Caco-2 (cell line): ENCODE data around the gene TRAK1. TPM values are rescaled to one million over a fixed set of nuclear protein-coding genes. Genes with fewer than 3 reads are reported as not detected.

Experiments
- BruUV-seq: library from RNA; stranded (reverse); fragments of 400-500 nt; replicated peaks from 2 replicates; lab custom pipeline; 2021; lab: Mats Ljungman, UMichigan
- CTCF ChIA-PET: fragments of 300-600 bp; sonication (Branson Sonifier 250); formaldehyde crosslinking; loops from one replicate; lab custom pipeline; 2022; ENCODE audit warnings: antibody characterized with exemption; lab: Charles Lee
- POLR2A ChIA-PET: fragments of 300-600 bp; sonication (Branson Sonifier 250); formaldehyde crosslinking; loops from one replicate; lab custom pipeline; 2022; ENCODE audit warnings: antibody characterized with exemption; lab: Charles Lee
- DNase-seq, 2 experiments: peaks; one replicate each; pipeline versions ENCODE4 v3.0.0 to v3.0.0-alpha.2; 2020 to 2022
- H3K27me3 ChIP-seq: replicated peaks from 2 replicates; pipeline ENCODE4 v1.6.0; 2011; ENCODE audit warnings: low read length; ENCODE audit not compliant: control insufficient read depth, insufficient read depth
- H3K36me3 ChIP-seq: 2 replicates; pipeline ENCODE4 v1.5.1; 2011; ENCODE audit warnings: low read length; ENCODE audit not compliant: control insufficient read depth, insufficient read depth
- H3K4me1 ChIP-seq: fragments of 250-450 bp; sonication (Bioruptor Pico); 2 replicates; pipeline ENCODE4 v1.5.1; 2020; ENCODE audit warnings: mild to moderate bottlenecking
- H3K4me3 ChIP-seq: 2 replicates; pipeline ENCODE4 v1.5.1; 2011; ENCODE audit warnings: low read depth, mild to moderate bottlenecking, control low read depth, low read length
- H3K9me3 ChIP-seq: fragments of 250-450 bp; sonication (Bioruptor Pico); 2 replicates; pipeline ENCODE4 v1.5.1; 2020; ENCODE audit warnings: mild to moderate bottlenecking, moderate library complexity
- H3K27ac Mint-ChIP-seq: one replicate; pipeline ENCODE4 v1.8.0; 2022; ENCODE audit warnings: mixed read lengths; ENCODE audit not compliant: unreplicated experiment
- H3K27me3 Mint-ChIP-seq: one replicate; pipeline ENCODE4 v1.8.0; 2022; ENCODE audit warnings: mixed read lengths; ENCODE audit not compliant: insufficient read depth, unreplicated experiment
- H3K36me3 Mint-ChIP-seq: one replicate; pipeline ENCODE4 v1.8.0; 2022; ENCODE audit warnings: mild to moderate bottlenecking, mixed read lengths; ENCODE audit not compliant: insufficient read depth, unreplicated experiment
- H3K4me1 Mint-ChIP-seq: one replicate; pipeline ENCODE4 v1.8.0; 2022; ENCODE audit warnings: low read depth, mixed read lengths; ENCODE audit not compliant: unreplicated experiment
- H3K4me3 Mint-ChIP-seq: one replicate; pipeline ENCODE4 v1.8.0; 2022; ENCODE audit warnings: mild to moderate bottlenecking, moderate library complexity, mixed read lengths; ENCODE audit not compliant: unreplicated experiment
- H3K9me3 Mint-ChIP-seq: one replicate; pipeline ENCODE4 v1.8.0; 2022; ENCODE audit warnings: mixed read lengths; ENCODE audit not compliant: unreplicated experiment
- CTCF ChIP-seq, 2 experiments: fragments of 200-600 bp in 1 of 2; IDR thresholded peaks; 1 replicate in 1 of 2; 2 replicates in 1 of 2; pipeline versions ENCODE4 v1.5.1 to v1.8.0; 2011 to 2022; ENCODE audit warnings: antibody characterized with exemption in 1 of 2, control low read depth in 1 of 2, inconsistent platforms in 1 of 2, low read depth in 1 of 2, low read length in 1 of 2, mild to moderate bottlenecking in 1 of 2, moderate library complexity in 1 of 2; ENCODE audit not compliant: insufficient read depth in 1 of 2, severe bottlenecking in 1 of 2, unreplicated experiment in 1 of 2
- intact Hi-C: fragments of 100-400 bp; cut with micrococcal nuclease; formaldehyde crosslinking; loops from one replicate; pipeline ENCODE4 v1.10.0; 2022; ENCODE audit not compliant: unreplicated experiment
- total RNA-seq: library from RNA; stranded (reverse); gene quantifications from 2 replicates; pipeline ENCODE4 v1.2.3, GENCODE V29; 2022

TRAK1 gene
- total RNA-seq, 1 experiment from 2014 or later: 33.3 TPM

GRCh38 chr3:42265059-42265991 is 174.2 kb downstream of the TRAK1 start:
- DNase-seq: no peak
- BruUV-seq: no TSS peak
- Histone ChIP-seq H3K9me3 (no peaks in the 10 kb centered on the region), H3K4me1 (no peaks in the 10 kb centered on the region), H3K36me3 (no peaks in the 10 kb centered on the region), H3K27me3 (no peaks in the 10 kb centered on the region), H3K4me3 (no peak overlapping the region)
- no peak overlapping the region for H3K27ac Mint-ChIP-seq
- ChIA-PET POLR2A (no interaction called here), CTCF (no interaction called here)
- H3K27me3 Mint-ChIP-seq: peaks cover 27% of the 10 kb centered on the region
- peak overlapping the region; percentile 63 for H3K4me3 Mint-ChIP-seq
- H3K36me3 Mint-ChIP-seq: no peaks in the 10 kb centered on the region
- TF ChIP-seq CTCF (IDR thresholded peaks at IDR 0.05; ENCODE audit: insufficient read depth in 1 of 2, low read depth in 1 of 2, low read length in 1 of 2, severe bottlenecking in 1 of 2, unreplicated experiment in 1 of 2): no peak
- H3K9me3 Mint-ChIP-seq: no peaks in the 10 kb centered on the region
- intact Hi-C loops: no loop called here
- H3K4me1 Mint-ChIP-seq: no peaks in the 10 kb centered on the region

- POLR2A ChIA-PET: no interaction called here
- no peaks in the 10 kb centered on the region for H3K4me1 ChIP-seq
- no peaks in the 10 kb centered on the region for H3K27me3 ChIP-seq
- H3K4me1 Mint-ChIP-seq: no peaks in the 10 kb centered on the region
- CTCF ChIA-PET: no interaction called here
- no peaks in the 10 kb centered on the region for H3K9me3 Mint-ChIP-seq
- H3K27ac Mint-ChIP-seq: no peak within 1 kb of the TSS
- no peaks in the 10 kb centered on the region for H3K36me3 Mint-ChIP-seq
- DNase-seq: no peak
- intact Hi-C loops: no loop called here
- no TSS peak for BruUV-seq
- H3K9me3 ChIP-seq: no peaks in the 10 kb centered on the region
- no peak for TF ChIP-seq CTCF (IDR thresholded peaks at IDR 0.05; ENCODE audit: insufficient read depth in 1 of 2, low read depth in 1 of 2, low read length in 1 of 2, severe bottlenecking in 1 of 2, unreplicated experiment in 1 of 2)
- no peaks in the 10 kb centered on the region for H3K36me3 ChIP-seq
- H3K4me3 ChIP-seq: no peak within 1 kb of the TSS
- H3K4me3 Mint-ChIP-seq: no peak within 1 kb of the TSS
- H3K27me3 Mint-ChIP-seq: peaks cover 27% of the 10 kb centered on the region
Observed at GRCh38 chr3:42266085-42266484, 174.9 kb downstream of the TRAK1 start, which contains the start of gene CCK. CCK (minus strand) TSS chr3:42266185; CDS start chr3:42263630, 2,555 bp downstream.

GRCh38 chr3:42267878-42268277 is 176.7 kb downstream of the TRAK1 start:
- BruUV-seq: no TSS peak
- no peaks in the 10 kb centered on the region for H3K27me3 ChIP-seq
- no peaks in the 10 kb centered on the region for H3K36me3 Mint-ChIP-seq

More at GRCh38 chr3:42267878-42268277, 176.7 kb downstream of the TRAK1 start:
- no peak for TF ChIP-seq CTCF (IDR thresholded peaks at IDR 0.05; ENCODE audit: insufficient read depth in 1 of 2, low read depth in 1 of 2, low read length in 1 of 2, severe bottlenecking in 1 of 2, unreplicated experiment in 1 of 2)
- Histone ChIP-seq H3K4me1 (no peaks in the 10 kb centered on the region), H3K9me3 (peaks cover 7% of the 10 kb centered on the region; the same call in 1 of the 2 replicates), H3K4me3 (no peak overlapping the region), H3K36me3 (no peaks in the 10 kb centered on the region)
- ChIA-PET POLR2A (no interaction called here), CTCF (no interaction called here)
- Mint-ChIP-seq H3K4me3 (no peak overlapping the region), H3K27me3 (peaks cover 26% of the 10 kb centered on the region), H3K9me3 (no peaks in the 10 kb centered on the region), H3K4me1 (no peaks in the 10 kb centered on the region), H3K27ac (no peak overlapping the region)
- DNase-seq: no peak
- intact Hi-C loops: no loop called here
